ENCODE measurements around the gene GPR68.

The GPR68 gene, protein sequence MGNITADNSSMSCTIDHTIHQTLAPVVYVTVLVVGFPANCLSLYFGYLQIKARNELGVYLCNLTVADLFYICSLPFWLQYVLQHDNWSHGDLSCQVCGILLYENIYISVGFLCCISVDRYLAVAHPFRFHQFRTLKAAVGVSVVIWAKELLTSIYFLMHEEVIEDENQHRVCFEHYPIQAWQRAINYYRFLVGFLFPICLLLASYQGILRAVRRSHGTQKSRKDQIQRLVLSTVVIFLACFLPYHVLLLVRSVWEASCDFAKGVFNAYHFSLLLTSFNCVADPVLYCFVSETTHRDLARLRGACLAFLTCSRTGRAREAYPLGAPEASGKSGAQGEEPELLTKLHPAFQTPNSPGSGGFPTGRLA

DNA sequence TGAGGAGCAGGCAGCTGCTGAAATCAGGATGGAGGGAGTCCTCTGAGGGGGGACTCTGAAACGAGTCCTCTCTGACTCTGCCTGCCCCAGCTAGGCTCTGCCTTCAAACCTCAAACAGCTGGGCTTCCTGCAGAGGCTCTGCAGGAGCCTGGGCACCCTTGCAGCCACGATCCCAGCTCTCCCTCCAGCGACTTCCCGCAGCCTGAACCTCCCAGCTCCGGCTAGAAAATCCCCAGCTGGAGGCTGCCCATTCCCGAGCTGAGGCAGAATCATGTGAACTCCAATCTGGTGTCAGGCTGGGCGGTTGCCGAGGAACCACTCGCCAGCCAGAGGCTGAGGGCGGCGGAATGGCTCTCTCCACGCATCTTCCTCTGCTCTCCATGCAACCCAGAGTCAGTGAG, at the start of gene GPR68:
Gene GPR68 (minus strand): TSS at position 204 of the 401 bp plus-strand sequence. CDS start 9,654 bp downstream, outside the sequence.
- DNase-seq = peak in 2 of 6 experiments; percentile 46 to 59

DNA sequence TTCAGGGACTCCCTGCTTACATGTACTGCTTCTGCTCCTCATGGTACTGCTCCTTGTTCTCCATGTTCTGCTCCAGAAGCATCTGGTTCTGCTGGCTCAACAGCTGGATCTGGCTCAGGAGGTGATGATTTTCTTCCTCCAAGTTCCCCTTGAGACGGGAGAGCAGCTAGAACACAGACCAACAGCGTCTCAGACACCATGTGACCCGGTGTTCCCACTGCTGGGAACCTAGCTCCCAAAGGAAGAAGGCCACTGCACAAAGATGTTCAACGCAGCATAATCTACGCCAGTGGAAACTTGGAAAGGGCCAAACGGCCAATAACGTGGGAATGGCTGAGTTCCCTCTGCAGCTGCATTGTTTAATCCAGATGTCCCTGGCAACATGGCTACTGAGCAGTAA, 49.6 kb upstream of the GPR68 start:
- DNase-seq = no peak

DNA sequence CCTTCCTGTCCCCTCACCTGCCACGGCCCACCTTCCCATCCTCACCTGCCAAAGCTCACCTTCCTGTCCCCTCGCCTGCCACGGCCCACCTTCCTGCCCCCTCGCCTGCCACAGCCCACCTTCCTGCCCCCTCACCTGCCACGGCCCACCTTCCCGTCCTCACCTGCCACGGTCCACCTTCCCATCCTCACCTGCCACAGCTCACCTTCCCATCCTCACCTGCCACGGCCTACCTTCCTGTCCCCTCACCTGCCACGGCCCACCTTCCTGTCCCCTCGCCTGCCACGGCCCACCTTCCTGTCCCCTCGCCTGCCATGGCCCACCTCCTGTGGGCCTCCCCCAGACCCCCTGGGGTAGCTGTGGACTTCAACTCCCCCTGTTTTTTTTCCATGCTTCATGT, 48.8 kb upstream of the GPR68 start:
- peak in 1 of 6 experiments; percentile 3 for DNase-seq

DNA sequence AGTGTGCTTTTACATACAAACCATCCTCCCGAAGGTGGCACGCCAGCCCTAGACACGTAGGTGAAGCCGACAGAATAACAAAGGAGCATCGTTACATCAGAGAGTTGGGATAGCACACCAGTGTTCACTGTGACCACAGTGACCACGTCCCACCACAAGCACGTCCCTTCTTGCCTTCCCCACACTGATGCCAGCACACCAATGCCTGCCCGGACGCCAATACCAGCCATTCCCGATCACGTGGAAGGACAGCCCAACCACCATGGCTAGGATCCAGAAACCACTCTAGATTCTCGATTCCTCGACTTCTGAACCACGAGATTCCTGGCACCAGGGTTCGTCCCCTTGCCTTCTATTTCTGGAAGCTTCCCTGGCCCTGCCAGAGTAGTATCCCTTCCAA, 48.0 kb upstream of the GPR68 start:
- no peak for DNase-seq

DNA sequence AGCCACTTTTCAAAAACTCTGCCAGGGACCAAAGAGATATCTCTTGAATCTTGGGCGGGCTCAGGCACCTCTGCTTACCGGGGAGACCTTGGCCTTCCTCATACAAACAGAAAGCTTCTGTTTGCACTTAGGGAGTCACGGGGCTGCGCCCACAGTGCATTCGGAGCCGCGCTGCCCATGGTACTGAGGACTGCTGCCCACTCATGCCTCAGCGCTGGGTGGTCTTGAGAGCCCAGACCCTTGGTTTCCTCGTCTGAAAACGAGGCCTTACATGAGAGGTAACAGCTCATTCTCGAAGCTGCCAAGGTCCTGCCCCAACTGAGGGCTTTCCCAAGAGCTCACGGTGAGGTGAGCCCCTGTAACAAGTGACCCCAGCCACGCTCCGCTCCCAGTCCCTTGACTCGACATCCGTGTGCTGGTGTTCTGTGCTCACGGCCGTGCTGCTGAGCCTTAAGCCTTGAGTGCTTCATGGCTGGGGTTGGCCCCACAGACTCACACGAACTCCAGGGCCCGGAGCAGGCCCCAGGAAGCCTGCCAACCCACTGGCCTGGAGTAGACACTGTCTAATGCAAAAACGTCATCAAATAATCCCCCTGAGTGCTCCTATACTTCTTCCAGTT, 47.4 kb upstream of the GPR68 start:
- DNase-seq = no peak

DNA sequence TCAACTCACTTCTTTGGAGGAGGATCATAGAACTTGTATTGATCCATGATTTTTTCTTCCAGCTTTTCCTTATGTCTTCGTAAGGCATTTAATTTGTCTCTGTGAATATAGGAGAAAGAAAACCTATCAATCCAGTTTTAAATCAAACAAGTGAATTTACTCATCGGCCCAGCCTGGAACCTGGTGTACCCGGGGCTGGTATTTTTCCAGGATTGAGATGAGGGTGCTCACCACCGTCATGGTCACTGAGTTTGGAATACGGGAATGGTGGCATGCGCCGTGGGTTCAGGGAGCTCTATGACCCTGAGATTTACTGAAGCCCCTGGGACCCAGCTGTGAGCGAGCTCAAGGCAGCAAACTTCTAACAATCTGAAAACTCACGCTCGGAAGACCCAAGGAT, 46.5 kb upstream of the GPR68 start:
- no peak for DNase-seq

- no peak for DNase-seq
These were observed 45.0 kb upstream of the GPR68 start for GRCh38 chr14:91289464-91289863.

- no peak for DNase-seq
These were observed 44.4 kb upstream of the GPR68 start for GRCh38 chr14:91288876-91289275.

GRCh38 chr14:91286530-91286937, 42.0 kb upstream of the GPR68 start:
- peak; percentile 43 to 81 (median 71) for DNase-seq

DNA sequence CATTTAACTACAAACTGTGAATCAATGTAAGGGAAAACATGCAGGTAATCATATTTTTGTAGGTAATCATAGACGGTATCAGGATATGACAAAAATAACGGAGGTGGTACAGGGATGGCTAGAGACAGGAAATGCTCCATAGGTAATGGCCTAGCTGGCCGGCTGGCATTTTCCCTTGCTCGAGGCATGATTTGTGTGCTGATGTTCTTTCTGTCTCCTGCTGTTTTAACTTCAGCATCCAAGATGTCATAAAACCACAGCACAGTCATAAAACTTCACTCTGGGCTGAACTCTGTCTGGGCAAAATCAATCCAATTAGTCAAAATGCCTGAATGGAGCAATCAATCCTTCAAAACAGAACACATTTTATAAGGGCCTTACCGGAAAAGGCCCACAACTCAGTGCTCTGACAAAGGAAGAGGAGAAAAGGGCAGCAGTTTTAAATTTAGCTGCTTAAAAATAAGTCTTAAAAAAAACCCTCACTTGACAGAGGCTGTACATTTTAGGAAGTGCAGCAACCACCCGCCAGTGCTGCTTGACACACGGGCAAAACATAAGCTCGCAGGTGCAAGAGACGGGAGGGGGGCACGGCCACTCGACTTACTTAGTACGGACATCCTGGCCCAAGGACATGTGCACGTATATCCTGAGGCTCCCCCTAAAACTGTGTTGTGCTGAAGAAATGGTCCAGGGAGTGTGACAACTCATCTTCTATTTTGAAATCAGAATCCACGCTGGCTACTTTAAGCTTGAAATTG, 40.5 kb upstream of the GPR68 start:
- no peak for DNase-seq

GRCh38 chr14:91284146-91284790, 39.8 kb upstream of the GPR68 start:
- DNase-seq = no peak

GRCh38 chr14:91283666-91284065, 39.2 kb upstream of the GPR68 start:
- DNase-seq = no peak

- DNase-seq = no peak
These were observed 38.6 kb upstream of the GPR68 start for GRCh38 chr14:91282954-91283645.

DNA sequence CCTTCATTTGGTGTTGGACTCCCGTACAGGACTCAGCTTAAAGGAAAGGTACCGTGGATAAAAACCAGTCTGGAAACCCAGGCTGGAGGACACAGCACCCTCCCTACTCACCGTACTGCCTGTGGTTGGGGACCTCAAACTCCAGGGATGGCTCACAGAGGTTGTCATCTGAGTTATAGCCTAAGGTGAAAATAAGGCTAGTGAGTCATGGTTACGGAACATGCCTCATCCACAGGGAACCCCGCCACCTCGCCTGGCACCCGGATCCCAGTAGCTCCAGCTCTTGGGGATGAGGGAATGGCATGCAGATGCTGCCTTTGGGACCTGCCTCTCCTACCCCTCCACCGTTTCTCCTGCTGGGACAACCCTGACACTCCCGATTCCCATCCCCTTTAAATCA, 36.8 kb upstream of the GPR68 start:
- no peak for DNase-seq

DNA sequence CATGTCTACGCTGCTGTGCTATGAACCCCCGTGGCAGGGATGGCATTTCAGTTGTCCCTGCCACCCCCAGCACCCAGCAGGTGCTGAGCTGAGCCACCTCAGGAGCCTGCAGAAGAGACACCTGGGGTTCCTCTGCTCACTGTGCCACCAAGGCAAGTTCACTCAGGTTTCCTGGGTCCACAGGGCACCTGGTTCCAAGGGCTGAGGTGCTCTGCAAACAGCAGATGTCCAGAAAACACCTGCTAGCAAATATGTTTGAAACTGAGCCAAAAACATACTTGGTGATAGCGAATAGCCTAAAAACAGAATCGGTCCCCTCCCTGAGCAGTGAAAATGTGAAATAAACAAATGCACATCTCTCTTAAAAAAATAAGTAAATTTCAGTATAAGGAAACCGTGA, 35.6 kb upstream of the GPR68 start:
- DNase-seq = no peak

GRCh38 chr14:91279354-91279753, 34.9 kb upstream of the GPR68 start:
- no peak for DNase-seq

DNA sequence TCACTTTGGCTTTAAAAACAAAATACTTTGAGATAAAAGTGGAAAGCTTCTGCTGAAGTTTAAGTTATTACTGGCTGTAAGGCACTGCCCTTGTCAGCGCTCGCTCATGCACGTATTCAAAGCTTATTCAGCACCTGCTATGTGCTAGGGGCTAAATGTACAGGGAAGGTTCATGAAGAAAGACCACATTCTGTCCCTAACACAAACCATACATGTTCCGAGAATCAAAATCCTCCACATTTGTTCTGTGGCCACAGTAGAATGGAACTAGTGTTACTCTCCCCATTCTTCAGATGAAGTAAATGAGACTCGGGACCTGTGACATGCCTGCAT, 33.8 kb upstream of the GPR68 start:
- no peak for DNase-seq

GRCh38 chr14:91277546-91278382, 33.3 kb upstream of the GPR68 start:
- no peak for DNase-seq

DNA sequence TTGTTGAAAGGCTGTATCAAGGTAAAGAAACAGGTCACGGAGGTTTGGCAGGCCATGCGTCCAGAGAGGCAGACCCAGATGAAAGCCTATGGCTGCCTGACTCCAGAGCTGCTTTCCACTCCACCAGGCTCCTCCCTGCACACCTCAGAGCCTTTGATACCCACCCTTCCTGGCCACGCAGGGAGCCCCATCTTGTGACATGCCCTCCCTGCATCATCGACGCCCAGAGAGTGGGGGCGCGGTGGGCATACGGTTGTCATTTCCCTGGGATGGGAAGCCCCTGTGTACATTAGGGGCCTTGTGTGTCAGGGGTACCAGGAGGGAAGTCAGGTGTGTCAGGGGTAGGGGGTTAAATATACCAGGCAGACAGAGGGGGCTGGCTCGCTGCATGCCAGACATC, 30.3 kb upstream of the GPR68 start:
- no peak for DNase-seq

GRCh38 chr14:91273885-91274273, 29.4 kb upstream of the GPR68 start:
- no peak for DNase-seq

DNA sequence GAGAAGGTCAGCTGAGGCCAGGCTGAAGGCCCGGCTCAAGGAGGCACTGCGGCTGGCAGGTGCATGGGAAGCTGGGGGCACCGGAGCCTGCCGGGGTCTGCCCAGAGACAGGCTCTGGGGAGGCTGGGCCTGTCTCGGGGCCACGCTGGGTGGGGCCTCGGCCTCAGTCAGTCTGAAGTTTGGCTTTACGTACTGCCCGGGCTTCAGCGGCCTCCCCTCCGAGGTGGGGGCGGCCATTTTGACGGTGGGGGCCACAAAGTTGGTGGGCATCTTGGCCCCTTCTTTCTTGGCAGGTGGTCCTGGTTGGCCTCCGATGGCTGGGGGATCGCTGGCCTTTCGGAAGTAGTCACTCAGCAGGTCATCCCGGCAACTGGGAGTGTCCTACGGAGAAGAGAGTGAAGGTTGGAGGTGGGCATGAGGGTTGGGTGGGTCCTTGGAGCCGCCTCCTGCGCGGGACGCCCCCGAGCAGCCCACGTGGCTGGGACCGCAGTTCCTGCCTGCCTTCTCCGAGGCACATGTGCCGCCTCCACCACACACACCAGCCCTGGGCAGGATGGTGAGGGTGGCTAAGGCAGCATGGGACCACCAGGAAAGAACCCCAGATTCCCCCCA, 28.9 kb upstream of the GPR68 start:
- no peak for DNase-seq

Data from stimulated activated naive CD4-positive, alpha-beta T cell (primary cell).